Subcutaneous adipose tissue (tissue), 4 donors: ENCODE data around the gene CDK9. TPM values are rescaled to one million over a fixed set of nuclear protein-coding genes. Genes with fewer than 3 reads are reported as not detected.

Experiments used
- total RNA-seq, 4 donors: library from RNA; depleted of rRNA; stranded (reverse); fragments of >200 nt; gene quantifications; one replicate each; pipeline ENCODE4 v1.1.0, GENCODE V29; 2016
- TF ChIP-seq, protein P1 (sequence below): fragments of 450-650 bp; IDR thresholded peaks from one replicate; pipeline ENCODE4 v1.5.1; 2016; ENCODE audit warnings: low read depth, mild to moderate bottlenecking, control low read depth, antibody characterized with exemption, moderate library complexity

CDK9 gene
- total RNA-seq, 4 donors from 2014 or later, result 44.0 to 91.4 (median 56.2) TPM

- TF ChIP-seq, protein P1, sequence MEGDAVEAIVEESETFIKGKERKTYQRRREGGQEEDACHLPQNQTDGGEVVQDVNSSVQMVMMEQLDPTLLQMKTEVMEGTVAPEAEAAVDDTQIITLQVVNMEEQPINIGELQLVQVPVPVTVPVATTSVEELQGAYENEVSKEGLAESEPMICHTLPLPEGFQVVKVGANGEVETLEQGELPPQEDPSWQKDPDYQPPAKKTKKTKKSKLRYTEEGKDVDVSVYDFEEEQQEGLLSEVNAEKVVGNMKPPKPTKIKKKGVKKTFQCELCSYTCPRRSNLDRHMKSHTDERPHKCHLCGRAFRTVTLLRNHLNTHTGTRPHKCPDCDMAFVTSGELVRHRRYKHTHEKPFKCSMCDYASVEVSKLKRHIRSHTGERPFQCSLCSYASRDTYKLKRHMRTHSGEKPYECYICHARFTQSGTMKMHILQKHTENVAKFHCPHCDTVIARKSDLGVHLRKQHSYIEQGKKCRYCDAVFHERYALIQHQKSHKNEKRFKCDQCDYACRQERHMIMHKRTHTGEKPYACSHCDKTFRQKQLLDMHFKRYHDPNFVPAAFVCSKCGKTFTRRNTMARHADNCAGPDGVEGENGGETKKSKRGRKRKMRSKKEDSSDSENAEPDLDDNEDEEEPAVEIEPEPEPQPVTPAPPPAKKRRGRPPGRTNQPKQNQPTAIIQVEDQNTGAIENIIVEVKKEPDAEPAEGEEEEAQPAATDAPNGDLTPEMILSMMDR, result no peak
Observed at GRCh38 chr9:127792417-127793031, 6.7 kb downstream of the CDK9 start.

DNA sequence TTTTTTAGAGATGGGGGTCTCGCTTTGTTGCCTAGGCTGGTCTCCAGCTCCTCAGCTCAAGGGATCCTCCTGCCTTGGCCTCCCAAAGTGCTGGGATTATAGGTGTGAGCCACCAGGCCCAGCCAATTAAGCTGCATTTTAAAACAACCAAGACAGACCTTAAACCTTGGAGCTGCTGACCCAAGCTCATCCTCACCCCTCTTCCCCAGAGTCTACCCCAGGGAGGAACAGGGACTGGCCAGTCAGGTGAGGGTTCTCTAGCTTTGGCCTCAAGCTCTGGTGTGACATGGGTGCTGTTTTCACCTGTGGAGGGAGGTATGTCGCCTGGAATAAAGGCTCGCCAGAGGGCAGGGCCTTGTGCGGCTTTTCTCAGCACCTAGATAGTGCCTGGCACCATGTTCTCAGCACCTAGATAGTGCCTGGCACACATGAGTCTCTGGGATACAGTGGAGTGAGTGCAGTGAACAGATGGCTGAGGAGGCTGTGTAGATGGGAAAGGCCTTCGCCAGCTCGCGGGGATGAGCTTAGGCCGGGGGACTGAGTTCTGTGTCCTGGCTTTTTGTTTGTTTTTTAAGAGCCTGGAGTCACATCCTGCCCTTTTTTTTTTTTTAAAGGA is 7.4 kb downstream of the CDK9 start:
- TF ChIP-seq, protein P1, result no peak

GRCh38 chr9:127794001-127794791 is 8.4 kb downstream of the CDK9 start:
- TF ChIP-seq, protein P1, result no peak

DNA sequence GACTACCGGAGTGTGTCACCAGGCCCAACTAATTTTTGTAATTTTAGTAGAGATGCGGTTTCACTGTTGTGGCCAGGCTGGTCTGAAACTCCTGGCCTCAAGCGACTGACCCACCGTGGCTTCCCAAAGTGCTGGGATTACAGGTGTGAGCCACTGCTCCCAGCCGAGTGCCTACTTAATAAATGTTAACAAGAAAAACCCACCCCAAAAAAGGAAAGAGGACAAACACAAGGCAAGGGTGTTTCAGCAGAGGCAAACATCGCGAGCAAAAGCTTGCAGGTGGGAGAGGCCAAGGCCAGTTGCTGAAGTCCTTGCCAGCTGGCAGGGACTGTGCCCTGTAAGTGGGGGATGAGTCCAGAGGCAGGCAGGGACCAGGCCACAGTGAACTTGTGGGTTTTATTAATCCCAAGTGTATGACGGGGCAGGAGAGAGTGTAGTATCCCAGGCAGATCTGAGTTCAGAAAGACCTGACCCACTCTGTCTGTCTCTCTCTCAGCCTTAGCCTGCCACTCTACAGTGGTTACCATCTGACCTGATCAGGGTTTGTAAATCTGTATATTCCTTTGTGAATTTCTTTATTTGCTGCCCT is 10.5 kb downstream of the CDK9 start:
- TF ChIP-seq, protein P1, result no peak

GRCh38 chr9:127796852-127797370 is 11.1 kb downstream of the CDK9 start:
- TF ChIP-seq, protein P1, result no peak

- TF ChIP-seq, protein P1, result no peak
Observed at GRCh38 chr9:127801955-127802575, 16.2 kb downstream of the CDK9 start.
